HCT116 (cell line): Measurements from ENCODE around the gene WWOX. TPM values are rescaled to one million over a fixed set of nuclear protein-coding genes. Genes with fewer than 3 reads are reported as not detected.

ENCODE experiments used
- ATAC-seq: fragments of 200-7000 bp; cut with Tn5 transposase; 2 replicates; pipeline ENCODE4 v1.9.1; 2020; ENCODE audit warnings: mild to moderate bottlenecking, moderate library complexity
- BruUV-seq: library from RNA; stranded (reverse); fragments of 400-500 nt; replicated peaks from 2 replicates; lab custom pipeline; 2021; lab: Mats Ljungman, UMichigan
- CTCF ChIA-PET: fragments of 300-600 bp; sonication (Branson Sonifier 250); formaldehyde crosslinking; loops from one replicate; lab custom pipeline; 2021; ENCODE audit warnings: antibody characterized with exemption; lab: Charles Lee
- POLR2A ChIA-PET: fragments of 300-600, 350-600 bp; sonication (Branson Sonifier 250); formaldehyde crosslinking; loops from one replicate; lab custom pipeline; 2021; ENCODE audit warnings: antibody characterized with exemption; lab: Charles Lee
- RAD21 ChIA-PET, 2 experiments: fragments of 300-600 bp; sonication (Branson Sonifier 250); formaldehyde crosslinking; loops; one replicate each; lab custom pipeline; 2023; ENCODE audit warnings: low total read pairs in 2 of 2; ENCODE audit not compliant: uncharacterized antibody in 2 of 2, unreplicated experiment in 2 of 2, low non-redundant PET in 1 of 2; lab: Charles Lee
- DNase-seq: peaks from one replicate; pipeline ENCODE4 v3.0.0-alpha.2; 2010; ENCODE audit warnings: low read depth, low spot score
- H2AFZ ChIP-seq: fragments of 200-600 bp; shearing (Covaris generic), sonication (generic); 2 replicates; pipeline ENCODE4 v1.6.1; 2017; ENCODE audit warnings: low read depth, mixed run types, mixed read lengths, antibody characterized with exemption, low read length; ENCODE audit not compliant: poor library complexity, severe bottlenecking
- H3K27ac ChIP-seq: 2 replicates; pipeline ENCODE4 v1.5.1; 2012; ENCODE audit warnings: low read depth, low read length
- H3K27me3 ChIP-seq: fragments of 200-600 bp; sonication (generic); 2 replicates; pipeline ENCODE4 v1.6.1; 2016; ENCODE audit warnings: mixed run types, low read length, mixed read lengths; ENCODE audit not compliant: insufficient read depth
- H3K36me3 ChIP-seq, 2 experiments: fragments of 200-500 bp in 1 of 2; fragments of 200-600 bp in 1 of 2; sonication (Bioruptor generic) in 1 of 2; sonication (generic) in 1 of 2; 2 replicates each; pipeline versions ENCODE4 v1.5.1 to v1.6.1; 2014 to 2016; ENCODE audit warnings: low read length in 2 of 2, inconsistent platforms in 1 of 2, mixed read lengths in 1 of 2, mixed run types in 1 of 2; ENCODE audit not compliant: insufficient read depth in 2 of 2, control insufficient read depth in 1 of 2
- H3K4me1 ChIP-seq, 2 experiments: fragments of 200-600 bp in 1 of 2; sonication (generic) in 1 of 2; 2 replicates each; pipeline versions ENCODE4 v1.5.1 to v1.6.1; 2012 to 2017; ENCODE audit warnings: low read length in 2 of 2, inconsistent platforms in 1 of 2, mild to moderate bottlenecking in 1 of 2, mixed read lengths in 1 of 2, mixed run types in 1 of 2, moderate library complexity in 1 of 2; ENCODE audit not compliant: insufficient read depth in 2 of 2, control insufficient read depth in 1 of 2
- H3K4me2 ChIP-seq: fragments of 200-600 bp; sonication (generic); 2 replicates; pipeline ENCODE4 v1.6.1; 2017; ENCODE audit warnings: mixed run types, low read length, mixed read lengths
- H3K4me3 ChIP-seq, 2 experiments: fragments of 200-600 bp in 1 of 2; sonication (generic) in 1 of 2; replicated peaks in 1 of 2; 2 replicates each; pipeline ENCODE4 v1.5.1; 2011 to 2016; ENCODE audit warnings: low read length in 2 of 2, control low read depth in 1 of 2, low read depth in 1 of 2, mild to moderate bottlenecking in 1 of 2, mixed read lengths in 1 of 2, mixed run types in 1 of 2
- H3K79me2 ChIP-seq: fragments of 200-600 bp; sonication (generic); 2 replicates; pipeline ENCODE4 v1.6.1; 2017; ENCODE audit warnings: mild to moderate bottlenecking, mixed run types, low read length, moderate library complexity, mixed read lengths; ENCODE audit not compliant: insufficient read depth
- H3K9ac ChIP-seq: fragments of 200-600 bp; sonication (generic); 2 replicates; pipeline ENCODE4 v1.6.1; 2016; ENCODE audit warnings: low read length, mixed read lengths
- H3K9me2 ChIP-seq: fragments of 200-600 bp; sonication (generic), shearing (Covaris generic); 2 replicates; pipeline ENCODE4 v1.6.1; 2017; ENCODE audit warnings: mixed run types, mild to moderate bottlenecking, moderate library complexity; ENCODE audit not compliant: insufficient read depth
- H3K9me3 ChIP-seq, 2 experiments: fragments of 200-500 bp in 1 of 2; fragments of 200-600 bp in 1 of 2; sonication (Bioruptor generic) in 1 of 2; sonication (generic) in 1 of 2; 2 replicates each; pipeline ENCODE4 v1.6.1; 2014 to 2017; ENCODE audit warnings: low read length in 2 of 2, mixed read lengths in 2 of 2, inconsistent platforms in 1 of 2, low read depth in 1 of 2, mild to moderate bottlenecking in 1 of 2, mixed run types in 1 of 2, moderate library complexity in 1 of 2; ENCODE audit not compliant: control insufficient read depth in 1 of 2, insufficient read depth in 1 of 2
- H4K20me1 ChIP-seq: fragments of 200-600 bp; sonication (generic), shearing (Covaris generic); 2 replicates; pipeline ENCODE4 v1.6.1; 2017; ENCODE audit warnings: mixed run types, mild to moderate bottlenecking, moderate library complexity; ENCODE audit not compliant: insufficient read depth
- EZH2 ChIP-seq: fragments of 200-600 bp; sonication (generic); IDR thresholded peaks from 2 replicates; pipeline ENCODE4 v1.6.1; 2017; ENCODE audit warnings: antibody characterized with exemption, mixed run types
- JUND ChIP-seq: IDR thresholded peaks from 2 replicates; pipeline ENCODE4 v1.6.1; 2012
- RAD21 ChIP-seq: IDR thresholded peaks from 2 replicates; pipeline ENCODE4 v1.6.1; 2012; ENCODE audit warnings: low read depth, mild to moderate bottlenecking
- SIN3A ChIP-seq: IDR thresholded peaks from 2 replicates; pipeline ENCODE4 v1.6.1; 2012; ENCODE audit warnings: low read depth
- SRF ChIP-seq: IDR thresholded peaks from 2 replicates; pipeline ENCODE4 v1.6.1; 2012; ENCODE audit warnings: low read depth
- ZNF274 ChIP-seq: fragments of 200-500 bp; sonication (Bioruptor generic); IDR thresholded peaks from 2 replicates; pipeline ENCODE4 v1.6.1; 2014; ENCODE audit warnings: mild to moderate bottlenecking, low read depth, low read length, inconsistent platforms
- intact Hi-C: fragments of 100-400 bp; cut with micrococcal nuclease; formaldehyde crosslinking; loops from 2 replicates; pipeline ENCODE4 v1.10.0; 2022
- total RNA-seq: library from RNA; stranded (reverse); gene quantifications from one replicate; pipeline ENCODE4 v1.2.1, GENCODE V29; 2021; ENCODE audit not compliant: unreplicated experiment

The WWOX gene
- total RNA-seq, 1 experiment from 2014 or later, result 13.7 TPM

DNA sequence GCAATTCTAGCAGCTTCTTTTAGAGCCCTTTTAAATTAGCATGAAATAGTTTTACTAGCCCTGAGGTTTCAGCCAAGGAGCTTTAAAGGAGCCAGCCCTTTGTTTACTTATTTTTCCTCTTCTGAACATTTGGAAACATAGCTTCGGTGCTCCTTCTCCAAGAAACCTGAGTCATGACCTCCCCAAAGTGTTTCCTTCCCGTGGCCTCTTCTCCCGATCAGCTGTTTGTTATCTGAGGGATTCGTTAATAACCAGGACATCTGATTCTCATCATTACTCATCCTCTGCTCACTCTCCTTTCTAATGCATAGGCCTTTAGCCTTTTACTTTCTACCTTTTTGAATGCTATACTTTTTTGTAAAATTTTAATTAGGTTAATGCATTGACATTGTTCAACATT lies 204.5 kb downstream of the WWOX start:
- Histone ChIP-seq H4K20me1 (no peaks in the 10 kb centered on the region), H3K4me1 (peaks cover 5 to 12% of the 10 kb centered on the region in 2 experiments; a peak in 3 of 4 replicates), H3K4me3 (no peak overlapping the region), H3K36me3 (no peaks in the 10 kb centered on the region), H3K27ac (no peak overlapping the region), H3K9me3 (no peaks in the 10 kb centered on the region), H3K79me2 (no peaks in the 10 kb centered on the region), H3K9ac (no peak overlapping the region), H3K4me2 (no peak overlapping the region), H3K9me2 (no peaks in the 10 kb centered on the region), H3K27me3 (no peaks in the 10 kb centered on the region), H2AFZ (no peak overlapping the region)
- ChIA-PET RAD21 (no interaction called here), POLR2A (no interaction called here), CTCF (no interaction called here)
- no TSS peak for BruUV-seq
- no peak for ATAC-seq
- no peak for DNase-seq
- intact Hi-C loops, result no loop called here
- TF ChIP-seq SIN3A (no peak), SRF (no peak), ZNF274 (no peak)

DNA sequence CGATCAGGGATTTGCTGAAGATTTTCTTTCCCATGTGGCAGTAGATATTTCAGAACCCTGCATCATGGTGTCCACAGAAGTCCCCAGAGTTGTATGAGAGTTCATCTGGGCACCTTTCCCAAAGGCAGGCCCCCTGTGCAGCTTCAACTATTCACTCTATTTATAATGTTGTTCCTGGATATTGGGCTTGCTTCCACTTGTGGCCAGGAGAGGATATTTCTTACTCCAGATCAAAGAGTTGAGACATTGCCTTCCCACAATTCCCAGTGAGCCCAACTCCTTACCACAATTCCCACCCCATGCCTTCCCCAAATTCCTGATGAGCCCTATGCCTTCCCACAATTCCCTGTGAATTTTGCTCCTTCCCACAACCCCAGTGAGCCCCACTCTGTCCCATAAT lies 206.9 kb downstream of the WWOX start:
- POLR2A ChIA-PET, result no interaction called here
- H3K4me1 ChIP-seq, result peaks cover 5 to 12% of the 10 kb centered on the region in 2 experiments; a peak in 3 of 4 replicates
- no TSS peak for BruUV-seq

More for the DNA sequence above, 206.9 kb downstream of the WWOX start:
- intact Hi-C loops, result no loop called here
- no peak overlapping the region for H3K4me3 ChIP-seq
- no peaks in the 10 kb centered on the region for H3K36me3 ChIP-seq
- H3K79me2 ChIP-seq, result no peaks in the 10 kb centered on the region
- TF ChIP-seq EZH2 (no peak), JUND (no peak), SIN3A (no peak), RAD21 (no peak)
- no peaks in the 10 kb centered on the region for H4K20me1 ChIP-seq
- no peaks in the 10 kb centered on the region for H3K9me2 ChIP-seq
- no peak overlapping the region for H3K27ac ChIP-seq
- no peak overlapping the region for H2AFZ ChIP-seq
- DNase-seq (no peak), ATAC-seq (no peak)
- no peaks in the 10 kb centered on the region for H3K9me3 ChIP-seq
- ChIA-PET CTCF (no interaction called here), RAD21 (no interaction called here)
- no peak overlapping the region for H3K4me2 ChIP-seq
- H3K27me3 ChIP-seq, result no peaks in the 10 kb centered on the region
- H3K9ac ChIP-seq, result no peak overlapping the region
